HG03025 (cell line): ENCODE measurements around the gene BFSP2.

Experiments
- ATAC-seq: cut with Tn5 transposase; IDR thresholded peaks from one replicate; pipeline ENCODE4 v1.9.1; 2021; ENCODE audit warnings: mild to moderate bottlenecking, moderate library complexity; ENCODE audit not compliant: unreplicated experiment, low FRiP score

BFSP2 gene

DNA sequence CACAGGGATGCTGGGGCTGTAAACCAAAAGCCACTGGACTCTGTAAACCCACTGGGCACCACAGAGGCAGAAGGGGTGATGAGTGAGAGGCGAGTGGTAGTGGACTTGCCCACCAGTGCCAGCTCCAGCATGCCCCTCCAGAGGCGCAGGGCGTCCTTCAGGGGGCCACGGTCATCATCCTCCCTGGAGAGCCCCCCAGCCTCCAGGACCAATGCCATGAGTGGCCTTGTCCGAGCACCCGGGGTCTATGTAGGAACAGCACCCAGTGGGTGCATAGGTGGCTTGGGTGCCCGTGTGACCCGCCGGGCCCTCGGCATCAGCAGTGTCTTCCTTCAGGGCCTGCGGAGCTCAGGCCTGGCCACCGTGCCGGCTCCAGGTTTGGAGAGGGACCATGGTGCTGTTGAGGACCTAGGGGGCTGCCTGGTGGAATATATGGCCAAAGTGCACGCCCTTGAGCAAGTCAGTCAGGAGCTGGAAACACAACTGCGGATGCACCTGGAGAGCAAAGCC, at the start of gene BFSP2:
Gene BFSP2, plus strand, starts transcription at position 51 of the 510 bp plus-strand sequence. Its CDS starts 28 bp downstream, at position 79.
- no peak for ATAC-seq

GRCh38 chr3:133354721-133355120, 45.1 kb upstream of the BFSP2 start:
- no peak for ATAC-seq

- ATAC-seq: no peak
Measured at GRCh38 chr3:133360476-133360875, 39.4 kb upstream of the BFSP2 start.

- no peak for ATAC-seq
Measured at GRCh38 chr3:133361011-133361410, 38.8 kb upstream of the BFSP2 start.

GRCh38 chr3:133361435-133361834, 38.4 kb upstream of the BFSP2 start:
- no peak for ATAC-seq

- ATAC-seq: no peak
Measured at GRCh38 chr3:133362539-133362938, 37.3 kb upstream of the BFSP2 start.

- ATAC-seq: no peak
Measured at GRCh38 chr3:133364704-133365103, 35.2 kb upstream of the BFSP2 start.

- ATAC-seq: no peak
Measured at GRCh38 chr3:133366921-133367320, 32.9 kb upstream of the BFSP2 start.

DNA sequence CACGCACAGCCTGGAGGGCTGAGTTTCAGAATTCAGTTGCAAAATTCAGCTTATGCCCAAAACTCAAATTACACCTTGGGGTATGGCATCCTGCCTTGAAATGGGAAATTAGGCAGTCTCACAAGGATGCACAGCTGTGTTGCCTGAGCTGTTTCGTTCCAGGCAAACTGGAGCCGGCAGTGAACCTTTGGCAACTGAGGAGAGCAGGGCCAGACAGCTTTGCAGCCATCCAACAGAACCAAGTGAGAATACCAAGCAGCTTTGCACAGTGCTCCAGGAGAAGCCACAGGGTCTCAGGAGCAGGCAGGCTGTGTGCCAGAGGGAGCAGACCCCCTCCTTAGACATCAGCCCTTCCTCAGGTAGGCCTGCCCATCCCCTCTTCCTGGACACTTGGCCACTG, 32.5 kb upstream of the BFSP2 start:
- no peak for ATAC-seq

GRCh38 chr3:133367956-133368355, 31.9 kb upstream of the BFSP2 start:
- ATAC-seq: no peak

DNA sequence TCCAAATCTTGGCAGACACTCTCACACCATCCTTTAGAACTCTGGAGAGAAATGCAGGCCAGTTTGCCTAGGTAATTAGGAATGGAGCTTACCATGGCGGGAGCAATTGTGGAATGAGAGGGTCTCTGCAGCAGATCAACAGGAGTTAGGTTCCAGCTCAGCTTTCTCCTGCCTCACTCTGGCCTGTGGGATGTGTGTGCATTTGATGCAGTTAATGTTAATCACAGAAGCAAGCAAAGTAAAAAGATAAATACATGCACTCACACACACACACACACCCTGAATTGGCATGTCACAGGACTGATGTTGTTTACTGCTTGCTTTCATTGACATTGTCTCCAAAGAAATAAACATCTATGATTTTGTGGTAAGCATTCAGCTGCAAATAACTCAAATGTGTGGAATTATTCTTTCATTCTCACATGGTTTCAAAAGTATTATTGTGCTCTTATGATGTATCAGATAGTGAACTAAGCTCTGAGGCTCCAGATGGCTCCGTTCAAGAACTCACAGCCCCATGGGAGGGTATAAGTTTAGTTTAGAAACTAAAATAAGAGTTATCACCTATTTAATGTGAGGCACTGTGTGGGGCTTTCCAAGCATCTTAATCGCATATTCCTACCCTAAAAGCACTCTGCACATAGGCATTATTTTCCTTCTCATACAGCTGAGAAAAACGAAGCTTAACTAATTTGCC, 31.3 kb upstream of the BFSP2 start:
- ATAC-seq: no peak

DNA sequence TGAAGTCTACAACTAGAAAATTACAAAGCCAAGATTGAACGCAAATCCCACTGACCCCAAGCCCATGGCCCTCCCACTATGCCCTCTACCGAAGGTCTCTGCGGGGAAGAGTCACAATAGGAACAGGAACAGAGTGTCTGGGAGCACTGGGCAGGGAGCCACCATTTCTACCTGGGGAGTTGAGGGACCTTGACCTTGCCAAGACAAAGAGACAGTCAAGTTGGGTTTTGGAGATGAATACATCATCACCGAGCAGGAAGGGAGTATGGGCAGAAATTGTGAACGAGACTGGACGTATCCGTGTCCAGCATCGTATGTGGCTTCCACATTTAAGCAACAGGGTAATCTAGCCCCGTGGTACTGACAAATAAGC, 30.8 kb upstream of the BFSP2 start:
- no peak for ATAC-seq

DNA sequence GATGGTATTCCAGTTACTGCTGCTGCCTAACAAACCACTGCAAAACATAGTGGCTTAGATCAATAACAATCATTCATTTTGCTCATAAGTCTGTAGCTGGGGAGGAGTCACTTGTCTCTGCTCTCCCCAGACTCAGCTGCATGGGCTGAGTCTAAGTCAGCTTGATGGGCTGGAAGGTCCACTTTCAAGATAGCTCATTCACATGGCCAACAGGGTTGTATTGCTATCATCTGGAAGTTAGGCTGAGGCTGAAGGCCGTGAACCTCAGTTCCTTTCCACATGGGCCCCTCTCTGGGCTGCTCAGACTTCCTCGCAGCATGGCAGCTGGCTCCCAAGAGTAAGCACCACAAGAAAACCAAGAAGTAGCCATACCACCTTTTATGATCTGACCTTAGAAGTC, 28.7 kb upstream of the BFSP2 start:
- no peak for ATAC-seq

DNA sequence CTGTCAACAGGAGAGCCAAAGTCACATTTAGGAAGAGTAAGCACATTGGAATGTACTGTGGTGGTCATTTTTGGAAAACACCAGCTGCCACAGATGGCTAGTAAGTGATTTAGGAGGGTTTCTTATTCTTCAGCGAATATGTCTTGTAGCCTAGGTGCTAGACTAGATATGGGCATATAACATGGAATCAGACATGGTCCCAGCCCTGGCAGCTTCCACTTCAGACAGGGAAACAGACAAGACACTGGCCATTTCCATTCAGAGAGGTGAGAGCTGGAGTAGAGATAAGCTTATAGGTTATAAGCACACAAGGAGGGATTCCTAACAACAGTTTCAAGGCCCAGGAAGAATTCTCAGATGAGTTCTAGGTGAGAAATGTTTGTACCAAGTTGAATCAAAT, 28.2 kb upstream of the BFSP2 start:
- no peak for ATAC-seq

DNA sequence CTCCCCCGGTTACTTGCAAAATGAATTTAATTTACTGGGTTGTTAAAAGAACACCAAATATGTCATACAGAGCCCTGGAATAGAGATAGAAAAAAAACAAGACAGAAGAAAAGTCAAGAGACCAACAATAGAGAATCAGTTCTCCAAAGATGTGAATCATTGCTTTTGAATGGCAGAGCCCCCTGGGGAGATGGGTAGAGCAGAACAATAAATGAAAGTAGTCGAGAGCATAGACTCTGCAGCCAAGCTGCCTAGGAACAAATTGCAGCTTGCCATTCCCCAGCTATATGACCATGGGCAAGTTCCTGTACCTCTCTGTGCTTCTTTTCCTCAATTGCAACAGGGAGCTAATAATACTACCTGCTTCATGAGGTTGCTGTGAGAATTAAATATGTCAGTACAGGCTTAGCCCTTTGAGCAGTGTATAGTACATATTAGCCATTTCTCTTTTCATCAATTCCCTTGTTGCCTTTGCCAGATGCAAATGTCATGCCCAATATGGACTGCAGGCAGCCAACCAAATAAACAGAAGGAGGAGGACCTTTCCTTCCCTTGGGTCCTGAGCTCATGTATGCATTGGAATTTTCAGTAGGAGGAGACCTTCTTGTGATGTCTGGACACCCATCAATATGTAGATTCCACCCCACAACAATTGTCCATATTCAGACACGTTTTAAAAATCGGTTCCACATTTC, 25.0 kb upstream of the BFSP2 start:
- no peak for ATAC-seq

GRCh38 chr3:133375403-133375745, 24.5 kb upstream of the BFSP2 start:
- no peak for ATAC-seq

- ATAC-seq: no peak
Measured at GRCh38 chr3:133376810-133377209, 23.0 kb upstream of the BFSP2 start.

DNA sequence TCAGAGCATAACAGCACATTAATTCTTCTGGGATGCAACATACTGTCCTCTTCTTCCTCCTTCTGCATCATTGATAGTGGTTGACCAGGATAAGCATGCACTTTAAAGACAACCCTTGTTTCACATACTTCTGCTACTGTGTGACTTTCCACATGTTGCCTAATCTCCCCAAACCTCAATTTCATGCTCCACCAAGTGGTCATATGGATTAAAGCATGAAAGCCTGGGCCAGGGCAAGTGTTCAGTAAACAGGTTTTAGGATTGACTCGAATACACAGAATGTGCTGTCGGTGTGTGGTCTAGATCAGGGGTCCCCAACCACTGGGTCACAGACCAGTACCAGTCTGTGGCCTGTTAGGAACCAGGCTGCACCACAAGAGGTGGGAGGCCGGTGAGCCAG, 22.5 kb upstream of the BFSP2 start:
- ATAC-seq: no peak

DNA sequence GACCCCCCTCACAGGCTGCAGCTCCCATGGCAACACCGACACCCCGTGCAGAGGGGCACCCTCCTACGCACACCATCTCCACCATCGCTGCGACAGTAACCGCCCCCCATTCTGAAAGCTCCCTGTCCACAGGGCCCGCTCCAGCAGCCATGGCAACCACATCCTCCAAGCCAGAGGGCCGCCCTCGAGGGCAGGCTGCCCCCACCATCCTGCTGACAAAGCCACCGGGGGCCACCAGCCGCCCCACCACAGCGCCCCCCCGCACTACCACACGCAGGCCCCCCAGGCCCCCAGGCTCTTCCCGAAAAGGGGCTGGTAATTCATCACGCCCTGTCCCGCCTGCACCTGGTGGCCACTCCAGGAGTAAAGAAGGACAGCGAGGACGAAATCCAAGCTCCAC, 19.9 kb upstream of the BFSP2 start:
- ATAC-seq: no peak

DNA sequence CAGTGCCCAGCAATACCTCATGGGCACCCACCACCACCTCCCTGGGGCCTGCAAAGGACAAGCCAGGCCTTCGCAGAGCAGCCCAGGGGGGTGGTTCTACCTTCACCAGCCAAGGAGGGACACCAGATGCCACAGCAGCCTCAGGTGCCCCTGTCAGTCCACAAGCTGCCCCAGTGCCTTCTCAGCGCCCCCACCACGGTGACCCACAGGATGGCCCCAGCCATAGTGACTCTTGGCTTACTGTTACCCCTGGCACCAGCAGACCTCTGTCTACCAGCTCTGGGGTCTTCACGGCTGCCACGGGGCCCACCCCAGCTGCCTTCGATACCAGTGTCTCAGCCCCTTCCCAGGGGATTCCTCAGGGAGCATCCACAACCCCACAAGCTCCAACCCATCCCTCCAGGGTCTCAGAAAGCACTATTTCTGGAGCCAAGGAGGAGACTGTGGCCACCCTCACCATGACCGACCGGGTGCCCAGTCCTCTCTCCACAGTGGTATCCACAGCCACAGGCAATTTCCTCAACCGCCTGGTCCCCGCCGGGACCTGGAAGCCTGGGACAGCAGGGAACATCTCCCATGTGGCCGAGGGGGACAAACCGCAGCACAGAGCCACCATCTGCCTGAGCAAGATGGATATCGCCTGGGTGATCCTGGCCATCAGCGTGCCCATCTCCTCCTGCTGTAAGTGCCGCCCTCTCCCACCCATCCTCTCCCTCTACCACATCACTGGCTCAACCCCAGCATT, 19.2 kb upstream of the BFSP2 start:
- ATAC-seq: no peak

- no peak for ATAC-seq
Measured at GRCh38 chr3:133381346-133382109, 18.3 kb upstream of the BFSP2 start.
